AG08395 (cell line): ENCODE results near the gene KRT76.

Experiments
- DNase-seq: peaks from one replicate; pipeline ENCODE4 v3.0.0; 2012; ENCODE audit warnings: mixed read lengths, low spot score

Gene KRT76

DNA sequence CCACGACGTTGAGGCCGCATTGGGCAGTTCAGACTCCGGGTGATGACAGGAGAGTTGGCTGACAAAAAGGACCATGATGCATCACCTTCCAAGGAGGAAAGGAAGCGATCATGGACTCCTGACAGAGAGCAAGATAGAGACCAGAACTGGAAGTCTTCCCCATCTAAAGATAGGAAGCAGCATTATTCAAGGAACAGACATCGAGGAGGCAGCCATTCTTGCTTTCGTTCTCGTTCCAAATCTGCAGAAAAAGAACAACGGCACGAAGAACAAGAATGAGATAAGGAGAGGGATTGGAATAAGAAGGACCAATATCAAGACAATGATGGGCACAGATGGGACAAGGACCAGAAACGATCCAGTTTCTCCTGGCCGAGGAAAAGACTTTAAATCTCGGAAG, 46.8 kb downstream of the KRT76 start:
- DNase-seq: no peak

DNA sequence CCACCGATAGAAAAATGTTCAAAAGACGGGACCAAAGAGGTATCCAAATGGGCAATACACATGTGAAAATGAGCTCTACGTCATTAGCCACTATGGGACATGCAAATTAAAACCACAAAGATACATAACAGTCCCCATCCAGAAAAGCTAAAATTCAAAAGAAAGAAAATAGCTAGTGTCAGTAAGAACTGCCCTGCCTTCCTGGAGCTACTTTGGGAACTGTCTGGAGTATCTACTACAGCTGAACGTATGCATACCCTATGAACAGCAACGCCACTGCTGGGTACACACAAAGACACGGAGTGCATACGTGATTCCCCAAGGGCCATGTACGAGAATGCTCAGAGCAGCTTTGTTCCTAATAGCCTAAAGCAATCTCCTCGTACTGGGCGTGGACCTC, 48.0 kb downstream of the KRT76 start:
- no peak for DNase-seq

DNA sequence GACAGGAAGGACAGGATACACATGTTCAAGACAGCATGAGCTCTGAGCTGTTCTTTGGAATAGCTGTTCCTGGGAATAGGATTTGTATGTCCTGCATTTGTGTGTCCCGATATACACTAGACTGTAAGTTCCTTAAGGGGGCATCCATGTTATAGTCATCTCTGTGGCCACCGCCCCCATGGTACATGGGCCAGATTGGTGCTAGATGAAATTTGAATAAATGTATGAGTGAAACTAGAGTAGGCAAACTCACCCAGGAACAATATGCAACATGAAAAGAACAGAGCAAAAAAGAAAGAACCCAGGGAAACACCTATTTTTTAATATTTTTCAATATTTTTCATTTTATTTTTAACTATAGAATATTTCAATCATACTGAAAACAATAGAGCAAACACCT, 48.8 kb downstream of the KRT76 start:
- DNase-seq: no peak

DNA sequence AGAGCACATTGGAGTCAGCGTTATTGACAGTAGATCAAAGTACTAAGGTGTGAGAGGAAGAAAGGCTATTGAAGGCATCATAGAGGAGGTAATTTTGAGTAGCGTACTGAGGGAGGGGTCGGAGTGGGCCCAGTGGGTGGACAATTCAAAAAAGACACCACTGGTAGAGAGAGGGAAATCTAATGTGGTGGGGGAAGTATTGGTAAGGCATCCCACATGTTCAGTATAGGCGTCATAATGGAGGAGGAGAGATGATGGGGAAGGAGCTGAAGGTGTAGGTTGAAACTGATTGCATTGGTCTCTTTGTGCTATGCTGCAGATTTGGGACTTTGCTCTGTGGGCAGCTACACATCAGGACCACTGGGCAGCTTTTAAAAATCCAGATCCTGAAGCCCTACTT, 50.1 kb downstream of the KRT76 start:
- no peak for DNase-seq

- no peak for DNase-seq
Observed at GRCh38 chr12:52726451-52726850, 50.7 kb downstream of the KRT76 start.

- no peak for DNase-seq
Observed at GRCh38 chr12:52724384-52724783, 52.8 kb downstream of the KRT76 start.

GRCh38 chr12:52722680-52723079, 54.5 kb downstream of the KRT76 start:
- no peak for DNase-seq

GRCh38 chr12:52721838-52722470, 55.2 kb downstream of the KRT76 start:
- no peak for DNase-seq

DNA sequence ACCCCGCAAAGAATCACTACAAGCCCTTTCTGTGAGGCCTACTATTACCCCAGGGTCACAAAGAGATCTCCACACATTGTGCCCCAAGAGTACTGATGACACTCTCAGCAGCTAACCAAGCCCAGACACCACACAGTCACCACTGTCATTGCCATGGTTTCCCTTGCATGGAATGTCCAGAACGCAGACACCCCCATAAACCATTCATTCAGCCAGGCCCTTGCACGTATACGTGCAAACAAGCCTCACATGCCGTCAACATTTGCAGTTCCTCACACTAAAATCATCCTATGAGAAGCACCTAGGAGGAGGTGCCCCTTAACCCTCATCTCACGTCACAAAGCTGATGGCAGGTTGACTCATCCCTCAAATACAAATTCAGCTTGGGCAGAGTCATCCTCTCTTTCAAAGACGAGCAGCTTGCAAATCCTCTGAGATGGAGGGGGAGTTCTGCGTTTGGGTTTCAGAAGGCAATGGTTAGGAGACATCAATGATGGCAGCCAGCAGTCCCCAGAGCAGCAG, 56.7 kb downstream of the KRT76 start:
- DNase-seq: no peak
